ENCODE data around the gene VSIR. TPM values are rescaled to one million over a fixed set of nuclear protein-coding genes. Genes with fewer than 3 reads are reported as not detected.

The VSIR gene
- total RNA-seq, 2 donors from 2014 or later, result 14.8 to 17.1 TPM

DNA sequence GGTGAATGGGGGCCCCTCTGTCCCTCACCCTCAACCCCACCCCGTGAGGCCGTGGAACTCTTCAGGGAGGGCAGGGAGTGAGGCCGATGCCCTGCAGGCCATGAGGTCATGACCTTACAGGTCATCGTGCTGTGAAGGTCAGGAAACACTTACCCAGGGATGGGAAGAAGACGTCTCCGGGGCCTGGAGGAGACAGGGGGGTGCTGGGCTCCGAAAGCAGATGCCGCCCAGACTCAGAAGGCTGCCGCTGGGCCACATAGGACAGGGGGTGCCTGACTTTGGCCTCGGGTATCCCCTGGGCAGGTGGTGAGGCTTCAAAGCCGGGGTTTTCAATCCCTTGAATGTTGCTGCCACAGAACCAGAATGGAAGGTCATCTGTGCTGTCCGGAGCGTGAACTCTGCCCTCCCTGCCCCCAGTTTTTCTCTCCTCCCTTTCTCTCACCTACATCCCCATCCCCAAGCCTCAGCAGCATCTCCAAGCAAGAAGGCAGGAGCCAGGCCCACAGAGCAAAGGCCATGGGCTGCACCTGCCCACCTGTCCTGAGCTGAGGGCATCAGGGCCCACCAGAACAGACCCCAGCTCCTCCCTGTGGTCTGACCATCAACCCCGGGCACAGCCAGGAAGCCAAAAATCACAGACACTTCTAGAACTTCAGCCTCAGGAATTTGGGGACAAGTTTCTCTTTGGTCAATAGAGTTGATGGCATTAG lies 21.6 kb downstream of the VSIR start:
- Histone ChIP-seq H3K4me1 (peaks cover 21% of the 10 kb centered on the region), H3K36me3 (replicated peaks in 1 of 2; ENCODE audit: insufficient read depth in 1 of 2, low read depth in 2 of 2) (peaks cover 0 to 2% of the 10 kb centered on the region in 2 donors), H3K27ac (no peak overlapping the region), H3K4me3 (no peak overlapping the region), H3K27me3 (no peaks in the 10 kb centered on the region), H3K9me3 (no peaks in the 10 kb centered on the region)
- DNase-seq, result no peak
- ATAC-seq, result no peak
- TF ChIP-seq POLR2A (IDR thresholded peaks at IDR 0.05), result no peak
- TF ChIP-seq, protein P1, sequence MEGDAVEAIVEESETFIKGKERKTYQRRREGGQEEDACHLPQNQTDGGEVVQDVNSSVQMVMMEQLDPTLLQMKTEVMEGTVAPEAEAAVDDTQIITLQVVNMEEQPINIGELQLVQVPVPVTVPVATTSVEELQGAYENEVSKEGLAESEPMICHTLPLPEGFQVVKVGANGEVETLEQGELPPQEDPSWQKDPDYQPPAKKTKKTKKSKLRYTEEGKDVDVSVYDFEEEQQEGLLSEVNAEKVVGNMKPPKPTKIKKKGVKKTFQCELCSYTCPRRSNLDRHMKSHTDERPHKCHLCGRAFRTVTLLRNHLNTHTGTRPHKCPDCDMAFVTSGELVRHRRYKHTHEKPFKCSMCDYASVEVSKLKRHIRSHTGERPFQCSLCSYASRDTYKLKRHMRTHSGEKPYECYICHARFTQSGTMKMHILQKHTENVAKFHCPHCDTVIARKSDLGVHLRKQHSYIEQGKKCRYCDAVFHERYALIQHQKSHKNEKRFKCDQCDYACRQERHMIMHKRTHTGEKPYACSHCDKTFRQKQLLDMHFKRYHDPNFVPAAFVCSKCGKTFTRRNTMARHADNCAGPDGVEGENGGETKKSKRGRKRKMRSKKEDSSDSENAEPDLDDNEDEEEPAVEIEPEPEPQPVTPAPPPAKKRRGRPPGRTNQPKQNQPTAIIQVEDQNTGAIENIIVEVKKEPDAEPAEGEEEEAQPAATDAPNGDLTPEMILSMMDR (IDR thresholded peaks at IDR 0.05), result no peak
- intact Hi-C loops (cut with DNase I), result no loop called here
- 77 to 83% methylated on average over 7 to 14 of the region's 14 CpGs for WGBS, 2 donors

DNA sequence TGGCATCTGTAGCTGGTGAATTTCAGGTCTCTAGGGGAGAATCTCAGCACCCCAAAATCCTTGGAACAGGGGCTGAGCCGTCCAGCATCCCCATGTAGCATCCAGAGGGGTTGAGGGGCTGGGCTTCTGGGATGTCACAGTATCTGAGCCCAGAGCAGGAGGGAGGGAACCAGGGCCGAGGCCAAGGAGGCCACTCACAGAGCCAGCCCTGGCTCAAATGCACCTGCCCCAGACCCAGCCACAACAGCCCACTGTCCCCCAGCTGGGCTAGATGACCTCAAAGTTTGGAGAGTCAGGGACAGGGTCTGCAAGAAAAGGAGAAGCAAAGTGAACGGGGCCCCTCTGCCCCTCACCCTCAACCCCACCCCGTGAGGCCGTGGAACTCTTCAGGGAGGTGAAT lies 22.3 kb downstream of the VSIR start:
- intact Hi-C loops (cut with DNase I), result no loop called here
- ATAC-seq (no peak), DNase-seq (no peak)
- Histone ChIP-seq H3K27ac (peak overlapping the region in 1 of 4 donors; percentile 67), H3K27me3 (no peaks in the 10 kb centered on the region), H3K4me3 (no peak overlapping the region), H3K4me1 (peaks cover 28% of the 10 kb centered on the region), H3K36me3 (replicated peaks in 1 of 2; ENCODE audit: insufficient read depth in 1 of 2, low read depth in 2 of 2) (peaks cover 0 to 2% of the 10 kb centered on the region in 2 donors), H3K9me3 (no peaks in the 10 kb centered on the region)
- TF ChIP-seq, protein P1 (IDR thresholded peaks at IDR 0.05), result no peak
- TF ChIP-seq POLR2A (IDR thresholded peaks at IDR 0.05), result no peak
- WGBS, 2 donors, result 71% methylated on average over 5 of the region's 5 CpGs; no CpG with 5 or more reads in 1 of the 2 donors

DNA sequence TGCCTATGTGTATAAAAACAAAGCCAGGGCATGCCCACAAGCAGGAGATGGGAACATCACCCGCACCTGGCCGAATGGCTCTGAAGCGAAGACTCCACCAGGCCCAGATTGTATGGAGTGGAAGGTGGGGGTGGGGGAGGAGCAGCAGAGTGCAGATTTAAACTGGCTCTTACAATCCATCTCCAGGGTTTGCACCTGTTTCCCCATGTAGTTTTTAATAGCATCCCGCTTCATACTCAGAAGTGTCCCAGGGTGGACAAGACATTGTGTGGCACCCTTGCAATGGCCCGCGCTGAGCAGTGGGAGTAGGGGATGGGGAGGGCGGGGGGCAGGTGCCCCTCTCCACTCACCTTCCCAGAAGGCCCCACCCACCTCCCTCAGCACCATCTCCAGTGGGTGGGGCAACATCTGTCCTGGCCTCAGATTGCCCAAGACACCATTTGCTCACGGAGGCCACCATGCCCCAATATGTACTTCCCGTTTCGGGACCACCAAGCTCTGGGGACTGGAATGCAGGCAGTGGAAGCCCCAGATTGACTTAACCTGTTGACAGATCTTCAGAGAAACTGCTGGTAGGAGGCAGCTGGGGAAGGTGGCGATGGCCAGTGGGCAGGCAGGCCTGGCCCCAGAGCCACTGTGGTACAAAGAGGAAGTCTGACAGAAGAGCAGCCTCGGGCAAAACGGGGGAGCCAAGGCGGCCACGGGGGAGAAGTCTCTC lies 23.0 kb downstream of the VSIR start:
- TF ChIP-seq, protein P1 (IDR thresholded peaks at IDR 0.05), result no peak
- TF ChIP-seq POLR2A (IDR thresholded peaks at IDR 0.05), result no peak
- H3K9me3 ChIP-seq, result no peaks in the 10 kb centered on the region
- no peaks in the 10 kb centered on the region for H3K27me3 ChIP-seq
- DNase-seq (peak in 1 of 4 donors; percentile 44), ATAC-seq (no peak)
- H3K4me1 ChIP-seq, result peaks cover 30% of the 10 kb centered on the region
- H3K27ac ChIP-seq, result peak overlapping the region in 2 of 4 donors; percentile 10 to 67
- no peak overlapping the region for H3K4me3 ChIP-seq
- 82 to 83% methylated on average over 8 to 14 of the region's 15 CpGs for WGBS, 2 donors
- intact Hi-C loops (cut with DNase I), result no loop called here
- peaks cover 0 to 2% of the 10 kb centered on the region in 2 donors for H3K36me3 ChIP-seq (replicated peaks in 1 of 2; ENCODE audit: insufficient read depth in 1 of 2, low read depth in 2 of 2)

GRCh38 chr10:71749396-71749795 lies 23.9 kb downstream of the VSIR start:
- Histone ChIP-seq H3K27me3 (no peaks in the 10 kb centered on the region), H3K9me3 (no peaks in the 10 kb centered on the region), H3K4me3 (no peak overlapping the region), H3K27ac (peak overlapping the region in 3 of 4 donors; percentile 32 to 67 (median 52)), H3K4me1 (peaks cover 30% of the 10 kb centered on the region), H3K36me3 (replicated peaks in 1 of 2; ENCODE audit: insufficient read depth in 1 of 2, low read depth in 2 of 2) (peaks cover 0 to 2% of the 10 kb centered on the region in 2 donors)
- ATAC-seq, result no peak
- WGBS, 2 donors, result 89 to 96% methylated on average over 1 to 4 of the region's 4 CpGs
- no peak for DNase-seq
- TF ChIP-seq POLR2A (IDR thresholded peaks at IDR 0.05), result no peak
- TF ChIP-seq, protein P1 (IDR thresholded peaks at IDR 0.05), result no peak
- intact Hi-C loops (cut with DNase I), result no loop called here
